Smooth muscle cell (in vitro differentiated cells): ENCODE measurements around the gene AK4. TPM values are rescaled to one million over a fixed set of nuclear protein-coding genes. Genes with fewer than 3 reads are reported as not detected.
A peak's percentile ranks its signal among the peaks of the same experiment; 100 is the strongest.
"Not testable (repeated sequence)": the region's sequence is repeated elsewhere in the genome, so short reads cannot be mapped to it uniquely, and the experiment has no call there.

ENCODE experiments used
- DNase-seq: peaks from one replicate; lab custom pipeline; 2025; ENCODE audit not compliant: unreplicated experiment; lab: John Stamatoyannopoulos, UW
- H2AFZ ChIP-seq: fragments of 200-600 bp; sonication (generic); 2 replicates; pipeline ENCODE4 v1.6.0; 2016; ENCODE audit warnings: antibody characterized with exemption, low read depth, mild to moderate bottlenecking
- H3F3A ChIP-seq: fragments of 200-600 bp; sonication (generic); 2 replicates; pipeline ENCODE4 v1.6.0; 2017; ENCODE audit warnings: antibody characterized with exemption, low read depth
- H3K27ac ChIP-seq: fragments of 200-600 bp; sonication (generic); 2 replicates; pipeline ENCODE4 v1.5.1; 2016; ENCODE audit warnings: low read depth, mild to moderate bottlenecking
- H3K27me3 ChIP-seq: fragments of 200-600 bp; sonication (generic); 2 replicates; pipeline ENCODE4 v1.6.1; 2016; ENCODE audit warnings: low read depth, mild to moderate bottlenecking
- H3K36me3 ChIP-seq: fragments of 200-600 bp; sonication (generic); 2 replicates; pipeline ENCODE4 v1.5.1; 2016; ENCODE audit warnings: low read depth
- H3K4me1 ChIP-seq: fragments of 200-600 bp; sonication (generic); 2 replicates; pipeline ENCODE4 v1.5.1; 2016; ENCODE audit warnings: low read depth
- H3K4me2 ChIP-seq: fragments of 200-600 bp; sonication (generic); 2 replicates; pipeline ENCODE4 v1.6.0; 2016; ENCODE audit warnings: mild to moderate bottlenecking
- H3K4me3 ChIP-seq: fragments of 200-600 bp; sonication (generic); 2 replicates; pipeline ENCODE4 v1.5.1; 2016; ENCODE audit warnings: mild to moderate bottlenecking
- H3K79me2 ChIP-seq: fragments of 200-600 bp; sonication (generic); 2 replicates; pipeline ENCODE4 v1.6.0; 2016; ENCODE audit warnings: low read depth, mild to moderate bottlenecking
- H3K9ac ChIP-seq: fragments of 200-600 bp; sonication (generic); 2 replicates; pipeline ENCODE4 v1.6.0; 2016; ENCODE audit warnings: low read depth
- H3K9me3 ChIP-seq: fragments of 200-600 bp; sonication (generic); replicated peaks from 2 replicates; pipeline ENCODE4 v1.5.1; 2016; ENCODE audit warnings: low read depth
- H4K20me1 ChIP-seq: fragments of 200-600 bp; sonication (generic); 2 replicates; pipeline ENCODE4 v1.6.0; 2016; ENCODE audit warnings: low read depth
- CTCF ChIP-seq: fragments of 200-600 bp; sonication (generic); IDR thresholded peaks from 2 replicates; pipeline ENCODE4 v1.5.1; 2017; ENCODE audit warnings: borderline replicate concordance, mild to moderate bottlenecking, antibody characterized with exemption; ENCODE audit not compliant: insufficient read depth, poor library complexity, severe bottlenecking
- WGBS: methylation state at CpG from one replicate; pipeline ENCODE4 v1.1.7; 2016; ENCODE audit warnings: low lambda C conversion rate; 5-methylcytosine and 5-hydroxymethylcytosine counted together
- polyA plus RNA-seq: library from polyadenylated mRNA; unstranded; fragments of >200 nt; fragmentation: Nextera tagmentation; extraction: Ambion mirVana; gene quantifications from 2 replicates; pipeline ENCODE4 v1.2.1, GENCODE V29; 2016
- total RNA-seq: library from RNA; depleted of rRNA; stranded (reverse); fragments of >200 nt; gene quantifications from 2 replicates; pipeline ENCODE4 v1.2.3, GENCODE V29; 2014

AK4 gene
- total and polyA plus RNA-seq, 2 experiments from 2014 or later: 52.9 to 61.4 TPM

- no peak for TF ChIP-seq CTCF
- Histone ChIP-seq H3K4me1 (no peaks in the 10 kb centered on the region), H4K20me1 (no peaks in the 10 kb centered on the region), H3K4me3 (no peak overlapping the region), H3K36me3 (no peaks in the 10 kb centered on the region), H3K4me2 (no peak overlapping the region), H3K79me2 (no peaks in the 10 kb centered on the region), H2AFZ (peak overlapping the region; percentile 41), H3K27ac (no peak overlapping the region), H3K9ac (no peak overlapping the region), H3K27me3 (peaks cover 4% of the 10 kb centered on the region), H3F3A (no peaks in the 10 kb centered on the region), H3K9me3 (no peaks in the 10 kb centered on the region)
- 70% methylated on average over 4 of the region's 4 CpGs for WGBS
- no peak for DNase-seq
Measured at GRCh38 chr1:65114322-65114721, 33.7 kb upstream of the AK4 start.

GRCh38 chr1:65119951-65120350, 28.1 kb upstream of the AK4 start:
- no peak overlapping the region for H3K4me2 ChIP-seq
- H3K79me2 ChIP-seq: no peaks in the 10 kb centered on the region
- H3K4me1 ChIP-seq: no peaks in the 10 kb centered on the region
- H3K36me3 ChIP-seq: no peaks in the 10 kb centered on the region
- no peak for DNase-seq
- H3K27me3 ChIP-seq: no peaks in the 10 kb centered on the region
- no peak for TF ChIP-seq CTCF
- no peak overlapping the region for H3K9ac ChIP-seq
- no peaks in the 10 kb centered on the region for H4K20me1 ChIP-seq
- no peaks in the 10 kb centered on the region for H3K9me3 ChIP-seq
- H3F3A ChIP-seq: no peaks in the 10 kb centered on the region
- no peak overlapping the region for H3K27ac ChIP-seq
- H3K4me3 ChIP-seq: no peak overlapping the region
- no peak overlapping the region for H2AFZ ChIP-seq
- 51% methylated on average over 3 of the region's 4 CpGs for WGBS

GRCh38 chr1:65129104-65129503, 18.9 kb upstream of the AK4 start:
- not testable (repeated sequence) for H3K4me3 ChIP-seq, DNase-seq, H3K27me3 ChIP-seq, H3K27ac ChIP-seq, H3F3A ChIP-seq, H3K4me1 ChIP-seq, H3K79me2 ChIP-seq, H3K4me2 ChIP-seq, H3K9ac ChIP-seq, H2AFZ ChIP-seq, H3K9me3 ChIP-seq, H4K20me1 ChIP-seq, H3K36me3 ChIP-seq
- WGBS: 95% methylated on average over 4 of the region's 4 CpGs

- no peaks in the 10 kb centered on the region for H3K79me2 ChIP-seq
- no peaks in the 10 kb centered on the region for H4K20me1 ChIP-seq
- H3K4me1 ChIP-seq: no peaks in the 10 kb centered on the region
- no peak overlapping the region for H3K4me3 ChIP-seq
- H3K9me3 ChIP-seq: no peaks in the 10 kb centered on the region
- DNase-seq: no peak
- TF ChIP-seq CTCF: no peak
- no peak overlapping the region for H3K4me2 ChIP-seq
- no peaks in the 10 kb centered on the region for H3K36me3 ChIP-seq
- no peak overlapping the region for H3K9ac ChIP-seq
- no peaks in the 10 kb centered on the region for H3K27me3 ChIP-seq
- no peak overlapping the region for H3K27ac ChIP-seq
- H3F3A ChIP-seq: no peaks in the 10 kb centered on the region
- no peak overlapping the region for H2AFZ ChIP-seq
- WGBS: 89% methylated on average over 1 of the region's 1 CpG
Measured at GRCh38 chr1:65138524-65138923, 9.5 kb upstream of the AK4 start.

- H2AFZ ChIP-seq, H3K79me2 ChIP-seq, H3K4me1 ChIP-seq, DNase-seq, H3K27me3 ChIP-seq, H3F3A ChIP-seq, H3K9me3 ChIP-seq, H3K4me2 ChIP-seq, H4K20me1 ChIP-seq, H3K4me3 ChIP-seq, H3K36me3 ChIP-seq, H3K9ac ChIP-seq, H3K27ac ChIP-seq: not testable (repeated sequence)
- 27% methylated on average over 3 of the region's 3 CpGs for WGBS
Measured at GRCh38 chr1:65139793-65140192, 8.2 kb upstream of the AK4 start.
